NCI-H2081 (cell line): Measurements from ENCODE around the gene ZDHHC18.
A peak's percentile ranks its signal among the peaks of the same experiment; 100 is the strongest.
"Not testable (repeated sequence)": the region's sequence is repeated elsewhere in the genome, so short reads cannot be mapped to it uniquely, and the experiment has no call there.

Experiments
- DNase-seq, 2 experiments: peaks; one replicate each; lab custom pipeline; 2025; lab: John Stamatoyannopoulos, UW

The ZDHHC18 gene

DNA sequence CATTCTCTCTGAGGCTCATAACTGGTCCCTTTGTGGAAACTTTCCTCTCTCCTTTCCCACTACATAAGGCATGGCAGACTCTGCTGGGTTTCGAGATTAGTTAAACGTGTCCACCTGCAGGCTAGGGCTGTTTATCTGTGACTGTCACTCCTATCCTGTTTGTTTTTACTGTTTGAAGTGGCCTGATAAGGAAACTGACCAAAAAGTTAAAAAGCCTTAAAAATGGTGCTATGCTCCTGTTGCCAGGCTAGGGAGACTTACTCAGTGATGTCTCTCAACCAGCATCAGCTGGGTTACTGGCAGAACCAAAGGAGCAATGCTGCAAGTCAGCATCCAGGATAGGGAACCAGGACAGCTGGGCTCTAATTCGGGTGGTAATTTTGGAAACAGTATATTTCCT lies 34.9 kb upstream of the ZDHHC18 start:
- no peak for DNase-seq

DNA sequence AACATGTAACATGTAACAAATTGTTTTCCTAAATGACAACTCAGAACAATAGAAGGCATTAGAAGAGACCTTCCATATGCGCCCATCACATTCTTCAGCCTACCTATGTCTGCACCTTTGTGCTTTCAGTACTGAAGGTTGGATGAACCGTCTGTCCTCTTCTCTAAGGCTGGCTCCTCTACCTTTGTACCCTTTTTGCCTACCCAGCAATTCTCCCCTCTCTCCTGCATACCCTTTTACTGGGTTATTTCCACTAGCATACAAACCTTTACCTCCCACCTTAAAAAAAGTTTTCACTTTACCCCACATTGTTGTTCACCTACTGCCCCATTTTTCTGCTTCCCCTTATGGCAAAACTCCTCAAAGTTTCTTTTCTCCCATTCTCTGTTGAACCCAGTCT lies 33.6 kb upstream of the ZDHHC18 start:
- DNase-seq, result no peak

- no peak for DNase-seq
Observed at GRCh38 chr1:26794391-26794790, 32.1 kb upstream of the ZDHHC18 start.

DNA sequence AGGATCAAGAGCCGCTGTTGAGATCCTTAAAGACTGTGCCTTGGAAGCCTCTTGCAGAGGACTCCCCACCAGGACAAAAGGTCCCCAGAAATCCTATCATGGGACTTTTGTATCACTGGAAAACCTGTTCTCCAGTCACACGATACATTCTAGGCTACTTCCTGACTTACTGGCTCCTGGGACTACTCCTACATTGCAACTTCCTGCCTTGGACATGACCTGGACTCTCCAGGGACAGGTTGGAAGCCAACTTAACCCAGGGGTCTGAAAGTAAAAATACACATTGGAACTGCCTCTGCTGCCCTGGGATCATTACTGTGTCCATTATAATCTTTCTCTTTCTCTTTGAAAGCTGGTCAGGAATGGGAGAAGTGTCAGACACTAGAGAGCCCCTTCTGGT lies 28.9 kb upstream of the ZDHHC18 start:
- DNase-seq, result no peak

- no peak for DNase-seq
Observed at GRCh38 chr1:26799479-26800142, 26.9 kb upstream of the ZDHHC18 start.

GRCh38 chr1:26803932-26804331 lies 22.6 kb upstream of the ZDHHC18 start:
- DNase-seq, result not testable (repeated sequence)

DNA sequence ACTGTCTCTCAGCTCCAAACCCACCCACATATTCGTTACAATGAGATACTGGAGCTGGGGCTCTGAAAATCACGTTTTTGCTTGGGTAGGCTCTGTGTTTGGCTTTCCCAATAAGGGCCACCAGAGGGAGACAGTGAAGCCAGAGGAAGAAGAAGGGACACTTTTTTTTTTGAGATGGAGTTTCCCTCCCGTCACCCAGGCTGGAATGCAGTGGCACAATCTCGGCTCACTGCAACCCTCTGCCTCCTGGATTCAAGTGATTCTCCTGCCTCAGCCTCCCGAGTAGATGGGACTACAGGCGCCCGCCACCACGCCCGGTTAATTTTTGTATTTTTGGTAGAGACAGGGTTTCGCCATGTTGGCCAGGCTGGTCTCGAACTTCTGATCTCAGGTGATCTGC lies 16.4 kb upstream of the ZDHHC18 start:
- peak; percentile 29 to 44 for DNase-seq

DNA sequence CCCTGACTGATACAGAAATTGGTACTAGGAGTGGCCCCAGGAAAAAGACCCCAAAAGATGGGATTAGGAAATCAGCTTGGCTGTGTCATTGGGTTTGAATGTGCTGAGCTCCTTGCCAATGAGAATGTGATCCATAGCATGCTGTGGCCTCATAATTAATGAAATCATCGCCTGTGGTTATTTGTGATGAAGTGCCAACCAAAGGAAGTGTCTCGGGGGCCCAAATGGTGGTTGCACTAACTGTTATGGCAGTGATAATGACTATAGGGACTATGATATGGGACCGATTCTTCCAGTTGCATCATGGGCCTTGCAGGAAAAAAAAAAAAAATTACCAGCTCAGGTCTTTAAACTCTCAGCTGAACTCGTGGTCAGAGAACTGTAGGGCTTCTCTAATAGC lies 15.4 kb upstream of the ZDHHC18 start:
- no peak for DNase-seq

- no peak for DNase-seq
Observed at GRCh38 chr1:26811708-26812107, 14.8 kb upstream of the ZDHHC18 start.

- DNase-seq, result no peak
Observed at GRCh38 chr1:26814377-26814776, 12.1 kb upstream of the ZDHHC18 start.

DNA sequence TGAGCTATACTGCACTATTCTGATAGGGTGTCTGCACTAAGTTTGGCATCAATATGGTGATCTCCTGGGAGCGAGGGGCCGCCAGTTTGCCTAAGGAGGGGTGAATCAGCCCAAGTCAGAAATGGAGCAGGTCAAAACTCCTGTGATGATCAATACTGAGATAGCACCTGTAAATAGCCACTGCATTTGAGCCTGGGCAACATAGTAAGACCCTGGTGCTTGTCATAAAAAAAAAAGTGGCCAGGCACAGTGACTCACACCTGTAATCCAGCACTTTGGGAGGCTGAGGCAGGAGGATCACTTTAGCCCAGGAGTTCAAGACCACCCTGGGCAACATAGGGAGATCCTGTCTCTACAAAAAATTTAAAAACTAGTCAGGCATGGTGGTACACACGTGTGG lies 11.6 kb upstream of the ZDHHC18 start:
- no peak for DNase-seq

DNA sequence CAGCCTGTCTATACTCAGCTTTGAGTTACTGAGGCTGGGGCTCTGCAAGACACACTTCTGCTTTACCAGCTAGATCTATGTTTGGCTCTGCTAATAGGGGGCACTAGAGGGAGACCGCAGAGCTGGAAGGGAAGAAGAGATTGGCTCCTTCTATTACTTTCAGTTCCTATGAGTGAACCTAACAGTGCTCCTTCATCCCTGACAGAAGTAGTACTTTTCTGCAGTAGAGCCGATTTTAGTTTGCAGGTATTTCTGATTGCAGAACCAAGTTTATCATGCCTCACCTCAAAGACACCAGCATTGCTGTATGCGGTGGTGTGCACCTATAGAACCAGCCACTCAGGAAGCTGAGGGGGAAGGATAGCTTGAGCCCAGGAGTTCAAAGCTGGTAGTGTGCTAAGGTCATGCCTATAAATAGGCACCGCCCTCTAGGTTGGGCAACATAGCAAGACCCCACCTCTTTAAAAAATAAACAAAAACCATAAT lies 5.7 kb upstream of the ZDHHC18 start:
- no peak for DNase-seq

DNA sequence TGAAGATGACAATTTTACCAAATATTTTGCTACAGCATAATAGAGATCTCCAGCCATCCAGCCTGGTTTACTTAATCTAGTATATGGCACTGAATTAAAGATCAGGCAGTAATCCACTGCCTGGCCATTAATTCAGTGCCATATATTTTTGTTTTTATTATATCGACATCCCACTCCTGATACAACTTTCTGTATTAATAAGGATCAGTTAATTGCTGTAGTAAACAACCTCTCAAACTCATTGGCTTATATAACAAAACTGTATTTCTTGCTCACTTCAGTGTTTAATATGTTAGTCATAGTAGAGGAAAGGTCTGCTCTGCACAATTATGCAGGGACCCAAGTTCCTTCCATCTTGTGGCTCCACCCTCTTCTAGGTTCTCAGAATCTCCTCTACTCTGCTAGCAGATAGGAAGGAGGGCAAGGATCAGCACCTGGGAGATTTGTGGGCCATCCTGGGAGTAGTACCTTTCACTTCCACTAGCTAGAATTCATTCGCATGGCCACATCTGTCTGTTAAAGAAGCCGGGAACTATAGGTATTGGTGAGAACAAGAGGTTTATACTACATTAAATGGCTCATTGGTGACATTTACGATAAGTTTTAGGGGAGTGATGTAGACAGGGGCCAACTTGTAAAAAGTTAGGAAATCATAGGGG lies 3.6 kb upstream of the ZDHHC18 start:
- DNase-seq, result no peak

- DNase-seq, result no peak
Observed at GRCh38 chr1:26824731-26825130, 1.8 kb upstream of the ZDHHC18 start.

GRCh38 chr1:26827106-26827604 lies 667 bp downstream of the ZDHHC18 start:
- no peak for DNase-seq

DNA sequence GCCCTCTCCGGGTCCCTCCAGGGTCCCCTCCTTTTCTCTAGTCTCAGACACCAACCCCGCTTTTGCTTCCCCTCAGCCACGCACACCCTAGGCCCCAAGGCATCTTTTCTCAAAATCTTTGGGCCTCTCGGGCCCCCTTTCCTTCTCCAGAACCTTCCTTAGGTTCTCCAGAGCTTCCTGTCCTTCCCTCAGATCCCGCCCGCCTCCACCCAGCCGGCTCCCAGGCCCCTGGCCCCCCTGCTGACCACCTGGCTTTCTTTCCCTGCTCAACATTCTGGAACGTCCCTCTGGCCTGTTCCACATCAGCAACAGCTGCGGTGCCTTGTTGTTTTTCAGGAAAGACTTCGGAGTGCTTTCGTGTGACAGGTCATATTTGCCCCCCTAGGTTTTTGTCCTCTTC lies 1.2 kb downstream of the ZDHHC18 start:
- no peak for DNase-seq

DNA sequence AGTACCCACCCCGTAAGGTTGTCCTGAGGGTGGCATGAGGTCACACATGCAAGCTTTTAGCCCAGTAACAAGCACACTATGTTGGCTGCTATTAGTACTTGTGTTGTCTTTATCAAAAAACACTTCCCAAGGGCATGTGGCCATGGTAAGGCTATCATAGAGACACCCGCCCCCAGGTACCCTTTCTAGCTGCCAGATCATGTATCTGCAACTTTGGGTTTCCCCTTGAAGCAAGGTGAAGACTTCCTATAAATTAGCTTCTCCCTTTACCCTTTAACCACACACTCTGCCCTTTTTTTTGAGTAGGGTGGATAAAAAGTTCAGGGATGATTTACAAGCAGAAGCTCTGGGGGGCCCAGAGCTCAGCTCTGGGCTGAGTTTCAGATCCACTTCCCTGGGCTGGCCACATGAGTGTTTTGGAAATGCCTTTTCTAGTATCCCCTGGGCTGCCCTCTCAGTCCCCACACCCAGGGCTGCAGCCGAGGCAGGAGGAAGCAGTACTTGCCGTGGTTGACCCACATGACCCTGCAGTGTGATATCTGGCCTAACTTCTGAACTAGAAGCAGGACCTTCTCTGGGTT lies 2.0 kb downstream of the ZDHHC18 start:
- DNase-seq, result no peak

DNA sequence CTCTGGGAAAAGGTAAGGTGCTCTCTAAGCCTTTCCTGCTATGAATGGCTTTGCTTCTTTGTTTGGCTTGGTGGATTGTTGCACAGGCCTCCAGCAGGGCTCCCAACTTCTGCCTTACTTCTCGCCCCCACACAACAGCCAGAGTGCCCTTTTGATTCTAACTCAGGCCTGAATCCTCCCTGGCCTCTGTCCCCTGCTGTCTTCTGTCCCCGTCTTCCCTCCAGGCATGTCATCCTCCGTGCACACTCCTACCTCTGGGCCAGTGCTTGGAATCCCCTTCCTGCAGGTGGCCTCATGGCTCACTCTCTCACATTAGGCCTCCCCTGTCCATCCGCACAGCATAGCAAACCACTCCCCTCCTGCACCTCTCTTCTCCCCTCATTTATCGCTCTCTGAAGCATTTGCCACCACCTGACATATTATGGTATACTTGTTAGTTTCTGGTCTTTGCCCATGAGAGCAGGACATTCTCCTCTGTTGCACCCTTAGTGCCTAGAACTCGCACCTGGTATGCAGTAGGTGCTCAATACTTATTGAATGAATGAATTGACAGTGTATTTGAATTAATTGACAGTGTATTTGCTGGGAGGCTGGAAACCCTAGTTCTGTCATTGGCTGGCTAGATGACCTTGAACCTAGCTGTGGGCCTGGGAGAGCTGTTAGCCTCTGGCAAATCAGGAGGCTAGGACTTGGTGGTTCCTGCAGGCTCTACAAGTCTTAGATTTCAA lies 2.9 kb downstream of the ZDHHC18 start:
- no peak for DNase-seq

DNA sequence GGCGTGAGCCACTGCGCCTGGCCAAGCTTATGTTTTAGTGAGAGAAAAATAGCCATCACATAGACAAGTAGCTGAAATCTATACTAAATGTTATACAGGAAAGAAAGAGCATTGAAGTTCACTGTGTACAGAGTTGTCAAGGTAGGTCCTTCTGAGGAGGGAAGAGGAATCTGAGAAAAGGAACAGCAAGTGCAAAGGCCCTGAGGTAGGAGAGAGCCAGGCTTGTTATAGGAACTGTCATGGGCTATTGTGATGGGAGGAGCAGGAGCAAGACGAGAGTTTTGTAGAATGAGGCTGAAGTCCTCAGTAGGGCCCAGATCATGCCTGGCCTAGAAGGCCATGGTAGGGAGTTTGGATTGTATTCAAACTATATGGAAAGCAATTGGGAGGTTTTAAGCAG lies 4.6 kb downstream of the ZDHHC18 start:
- no peak for DNase-seq

GRCh38 chr1:26831546-26832248 lies 5.2 kb downstream of the ZDHHC18 start:
- DNase-seq, result no peak

DNA sequence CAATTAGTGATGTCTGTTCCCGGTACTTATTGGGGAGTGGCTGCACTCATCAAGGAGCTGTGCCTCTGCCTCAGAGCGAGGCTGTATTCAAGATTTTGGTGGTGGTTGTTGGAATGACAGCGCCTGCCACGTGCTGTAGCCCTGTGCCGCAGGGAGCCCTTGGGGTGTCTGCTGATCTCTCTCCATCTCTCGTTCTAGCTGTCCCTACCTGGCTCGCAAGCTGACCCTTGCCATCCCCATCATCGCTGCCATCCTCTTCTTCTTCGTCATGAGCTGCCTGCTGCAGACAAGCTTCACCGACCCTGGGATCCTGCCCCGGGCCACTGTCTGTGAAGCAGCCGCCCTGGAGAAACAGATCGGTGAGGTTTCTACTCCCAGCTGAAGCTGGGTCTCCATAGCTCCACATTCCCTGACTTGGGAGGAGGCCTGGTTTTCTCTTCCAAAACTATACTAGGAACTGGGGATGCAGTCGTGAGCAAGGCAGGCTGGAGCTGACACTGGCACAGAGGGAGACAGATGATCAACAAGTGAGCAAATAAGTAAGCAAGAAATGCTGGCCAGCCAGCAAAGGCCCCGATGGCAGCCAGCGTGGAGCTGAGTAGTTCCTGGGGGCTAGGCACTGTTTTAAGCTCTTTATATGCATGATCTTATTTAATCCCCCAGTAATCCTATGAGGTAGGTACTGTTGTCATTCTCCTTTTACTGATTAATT lies 5.9 kb downstream of the ZDHHC18 start:
- no peak for DNase-seq
